T47D (cell line): ENCODE data around the gene RABGAP1.
A peak's percentile ranks its signal among the peaks of the same experiment; 100 is the strongest.

ENCODE experiments used
- DNase-seq, 2 experiments: peaks; one replicate each; pipeline versions ENCODE4 v3.0.0 to v3.0.0-alpha.2; 2011 to 2012; ENCODE audit warnings: low read depth in 1 of 2, low spot score in 1 of 2
- JUND ChIP-seq: IDR thresholded peaks from 2 replicates; pipeline ENCODE4 v1.6.1; 2012; ENCODE audit warnings: low read depth
- in situ Hi-C: cut with HindIII; loops from 2 replicates; pipeline ENCODE4 v1.10.0; 2016; ENCODE audit warnings: low sequenced_read_pairs, low pct_unique_long_range_greater_than_20kb

Gene RABGAP1

GRCh38 chr9:122930541-122931225 lies 10.1 kb upstream of the RABGAP1 start:
- DNase-seq, result peak in 1 of 2 experiments; percentile 26
- in situ Hi-C loops, result no loop called here

GRCh38 chr9:122931226-122932121 lies 9.3 kb upstream of the RABGAP1 start, which contains the start of gene ZBTB26:
Gene ZBTB26, minus strand, starts transcription at chr9:122931512. Its CDS starts 11,578 bp downstream, at chr9:122919934.
- no peak for TF ChIP-seq JUND
- in situ Hi-C loops, result no loop called here
- DNase-seq, result peak; percentile 97 to 98

More at GRCh38 chr9:122930541-122931225, 10.1 kb upstream of the RABGAP1 start:
- TF ChIP-seq JUND, result no peak

GRCh38 chr9:122936464-122936863 lies 4.4 kb upstream of the RABGAP1 start:
- in situ Hi-C loops, result no loop called here
- TF ChIP-seq JUND, result no peak
- no peak for DNase-seq

DNA sequence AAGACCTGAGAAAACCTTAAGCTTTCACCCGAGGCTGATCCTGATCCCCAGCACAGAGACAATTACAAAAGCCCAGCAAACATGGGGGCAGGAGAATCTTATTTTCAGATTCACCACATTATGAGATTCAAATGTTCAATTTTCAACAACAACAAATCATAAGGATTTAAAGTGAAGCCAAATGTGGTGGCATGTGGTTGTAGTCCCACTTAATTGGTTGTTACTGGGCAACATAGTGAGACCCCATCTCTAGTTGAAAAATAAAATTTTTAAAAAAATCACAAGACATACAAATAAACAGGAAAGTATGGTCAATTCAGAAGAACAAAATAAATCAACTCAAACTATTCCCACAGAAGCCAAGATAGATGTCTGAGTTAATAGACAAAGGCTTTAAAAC lies 3.9 kb upstream of the RABGAP1 start:
- DNase-seq, result no peak
- no peak for TF ChIP-seq JUND
- in situ Hi-C loops, result no loop called here

- no peak for DNase-seq
- no peak for TF ChIP-seq JUND
- in situ Hi-C loops, result no loop called here
Measured at GRCh38 chr9:122939601-122940000, 1.2 kb upstream of the RABGAP1 start.

- no peak for TF ChIP-seq JUND
- in situ Hi-C loops, result no loop called here
- DNase-seq, result no peak
Measured at GRCh38 chr9:122940454-122940748, 419 bp upstream of the RABGAP1 start.

GRCh38 chr9:122941582-122942234 lies 888 bp downstream of the RABGAP1 start:
- peak in 1 of 2 experiments; percentile 48 for DNase-seq

GRCh38 chr9:122944960-122945888 lies 4.4 kb downstream of the RABGAP1 start:
- TF ChIP-seq JUND, result no peak
- no peak for DNase-seq
- in situ Hi-C loops, result no loop called here

More at GRCh38 chr9:122941582-122942234, 888 bp downstream of the RABGAP1 start:
- in situ Hi-C loops, result no loop called here
- no peak for TF ChIP-seq JUND

DNA sequence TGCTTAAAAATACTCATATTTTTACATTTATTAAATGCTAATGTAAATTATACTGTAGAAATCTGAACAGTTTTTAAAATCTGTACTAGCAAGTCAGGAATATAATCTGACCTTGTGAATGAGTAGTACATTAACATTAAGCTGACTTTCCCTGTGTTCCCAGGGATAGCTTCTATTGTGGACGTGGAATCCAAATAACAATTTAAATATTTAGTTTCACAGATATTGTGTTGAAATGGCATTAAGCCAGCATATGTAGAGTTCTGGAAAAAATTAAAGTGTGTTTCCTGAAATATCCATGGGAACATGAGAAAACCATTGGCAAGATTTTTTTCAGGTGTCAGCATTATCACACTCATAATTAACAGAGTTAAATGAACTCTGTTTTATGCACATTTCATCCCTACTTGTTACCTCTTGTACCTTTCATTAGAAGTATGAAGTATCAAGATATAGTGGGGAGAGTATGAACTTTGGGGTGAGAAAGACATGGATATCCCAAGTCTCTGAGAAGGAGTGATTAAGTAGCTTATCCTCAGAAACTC lies 5.7 kb downstream of the RABGAP1 start:
- no peak for TF ChIP-seq JUND

DNA sequence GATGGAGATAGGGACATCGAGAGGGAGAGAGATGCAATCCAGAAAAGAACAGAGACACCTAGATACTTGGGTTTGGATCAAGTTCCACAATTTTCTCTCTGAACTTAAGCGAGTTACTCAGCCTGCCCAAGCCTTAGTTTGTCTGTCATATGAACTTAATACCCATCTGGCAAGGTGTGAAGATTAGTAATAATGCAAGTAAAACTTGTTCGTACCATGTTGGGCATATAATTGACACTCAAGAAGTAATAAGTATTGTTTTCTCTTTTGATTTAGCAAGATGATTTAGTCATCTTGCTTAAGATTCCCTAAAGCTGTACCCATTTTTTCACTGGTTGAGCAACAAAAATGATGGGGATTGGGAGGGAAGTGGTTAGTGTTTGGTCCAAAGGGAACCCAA lies 7.5 kb downstream of the RABGAP1 start:
- in situ Hi-C loops, result no loop called here
- TF ChIP-seq JUND, result no peak
- DNase-seq, result no peak

More for the DNA sequence above, 5.7 kb downstream of the RABGAP1 start:
- in situ Hi-C loops, result no loop called here
- DNase-seq, result no peak

DNA sequence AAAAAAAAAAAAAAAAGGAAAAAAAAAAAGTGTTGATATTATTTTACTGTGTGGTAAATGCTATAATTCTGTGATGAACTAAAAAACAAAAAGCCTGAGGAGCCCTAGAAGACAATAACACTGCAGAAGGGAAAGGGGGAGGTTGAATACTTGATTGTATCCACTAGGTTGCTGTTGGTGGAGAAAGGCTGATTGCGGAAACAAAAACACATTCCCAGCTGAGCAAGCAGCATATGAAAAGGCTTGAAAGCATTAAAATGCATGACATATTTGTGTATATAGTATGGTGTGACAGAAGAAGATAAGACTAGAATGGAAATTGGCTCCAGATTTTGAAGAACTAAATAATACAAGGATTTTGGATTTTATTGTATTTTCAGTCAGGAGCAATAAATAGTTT lies 8.9 kb downstream of the RABGAP1 start:
- in situ Hi-C loops, result no loop called here
- no peak for TF ChIP-seq JUND
- DNase-seq, result no peak
